Right lobe of liver (tissue), 4 donors: ENCODE measurements around the gene FIZ1.

ENCODE experiments used
- CTCF ChIP-seq, 4 donors: fragments of 200-600 bp in 3 of 4; fragments of 450-650 bp in 1 of 4; IDR thresholded peaks; one replicate each; pipeline versions ENCODE4 v1.5.1 to v1.8.0; 2016 to 2022; ENCODE audit warnings: antibody characterized with exemption in 4 of 4, mild to moderate bottlenecking in 2 of 4
- POLR2A ChIP-seq: fragments of 450-650 bp; IDR thresholded peaks from one replicate; pipeline ENCODE4 v1.6.1; 2017; ENCODE audit warnings: antibody characterized with exemption, mild to moderate bottlenecking
- donor health status: DM: no; HTN: no; CAD: no.
- donor health status: DM: no; HTN: no; CAD: no.
- donor health status: DM: no; HTN: yes; CAD: no.

GRCh38 chr19:55622242-55622969, 23.1 kb upstream of the FIZ1 start:
- TF ChIP-seq CTCF (IDR thresholded peaks at IDR 0.05) (no peak), POLR2A (no peak)
